ENCODE measurements around the gene ALG3.

GRCh38 chr3:184284696-184285095 lies 35.9 kb upstream of the ALG3 start:
- TF ChIP-seq EZH2phosphoT487 (IDR thresholded peaks at IDR 0.05; ENCODE audit: insufficient read depth, low read depth) = no peak
- TF ChIP-seq EZH2 (IDR thresholded peaks at IDR 0.05; ENCODE audit: insufficient read depth, poor library complexity, severe bottlenecking) = no peak

Data from GM23248 (cell line).